ENCODE results near the gene DDX52. TPM values are rescaled to one million over a fixed set of nuclear protein-coding genes. Genes with fewer than 3 reads are reported as not detected.
A peak's percentile ranks its signal among the peaks of the same experiment; 100 is the strongest.
"Not testable (repeated sequence)": the region's sequence is repeated elsewhere in the genome, so short reads cannot be mapped to it uniquely, and the experiment has no call there.

Gene DDX52
- total RNA-seq, 4 donors from 2014 or later: 12.4 to 26.1 (median 14.5) TPM

- Histone ChIP-seq H3K27ac (no peak overlapping the region), H3K9me3 (no peaks in the 10 kb centered on the region), H3K4me1 (peaks cover 0 to 6% (median 0%) of the 10 kb centered on the region in 4 donors), H3K27me3 (no peaks in the 10 kb centered on the region), H3K4me3 (no peak overlapping the region), H3K36me3 (peaks cover 0 to 72% (median 0%) of the 10 kb centered on the region in 3 donors)
- WGBS, 2 donors: 88 to 92% methylated on average over 5 of the region's 5 CpGs
- no peak for DNase-seq (ENCODE audit: low spot score in 2 of 2)
- no peak for TF ChIP-seq EP300 (IDR thresholded peaks at IDR 0.05)
- TF ChIP-seq CTCF (IDR thresholded peaks at IDR 0.05): no peak
- no peak for TF ChIP-seq POLR2A (IDR thresholded peaks at IDR 0.05)
Measured at GRCh38 chr17:37614391-37614790, 28.9 kb downstream of the DDX52 start.

- TF ChIP-seq CTCF (IDR thresholded peaks at IDR 0.05) (no peak), EP300 (IDR thresholded peaks at IDR 0.05) (no peak), POLR2A (IDR thresholded peaks at IDR 0.05) (no peak)
- Histone ChIP-seq H3K27me3 (no peaks in the 10 kb centered on the region), H3K27ac (no peak overlapping the region), H3K4me1 (peaks cover 0 to 26% (median 14%) of the 10 kb centered on the region in 4 donors), H3K9me3 (no peaks in the 10 kb centered on the region), H3K4me3 (no peak overlapping the region), H3K36me3 (peaks cover 0 to 38% (median 0%) of the 10 kb centered on the region in 3 donors)
- WGBS, 2 donors: 81 to 96% methylated on average over 1 of the region's 1 CpG
- DNase-seq (ENCODE audit: low spot score in 2 of 2): no peak
Measured at GRCh38 chr17:37610971-37611370, 32.3 kb downstream of the DDX52 start.

GRCh38 chr17:37610041-37610420 lies 33.2 kb downstream of the DDX52 start:
- H3K36me3 ChIP-seq: peaks cover 0 to 29% (median 0%) of the 10 kb centered on the region in 3 donors
- WGBS, 2 donors: 93 to 95% methylated on average over 5 of the region's 5 CpGs
- H3K9me3 ChIP-seq; H3K27me3 ChIP-seq; DNase-seq (ENCODE audit: low spot score in 2 of 2): not testable (repeated sequence)
- H3K4me3 ChIP-seq: peak overlapping the region; percentile 78 to 98 (median 93)
- H3K4me1 ChIP-seq: peaks cover 0 to 26% (median 16%) of the 10 kb centered on the region in 4 donors
- H3K27ac ChIP-seq: peak overlapping the region in 3 of 4 donors; percentile 93 to 97 (median 93)

- DNase-seq (ENCODE audit: low spot score in 2 of 2): peak; percentile 85 to 86
- Histone ChIP-seq H3K27ac (peak within 1 kb of the TSS; percentile 87 to 97 (median 93)), H3K4me3 (peak within 1 kb of the TSS; percentile 78 to 98 (median 93)), H3K9me3 (no peaks in the 10 kb centered on the region), H3K36me3 (peaks cover 0 to 23% (median 0%) of the 10 kb centered on the region in 3 donors), H3K27me3 (no peaks in the 10 kb centered on the region), H3K4me1 (peaks cover 0 to 26% (median 16%) of the 10 kb centered on the region in 4 donors)
- WGBS, 2 donors: 4 to 5% methylated on average over 20 to 32 of the region's 60 CpGs
- TF ChIP-seq CTCF (IDR thresholded peaks at IDR 0.05) (peak in 4 of 5 experiments; percentile 32 to 65 (median 54)), POLR2A (IDR thresholded peaks at IDR 0.05) (peak; percentile 5 to 85), EP300 (IDR thresholded peaks at IDR 0.05) (peak; percentile 38 to 88)
Measured at GRCh38 chr17:37609170-37610040, 33.8 kb downstream of the DDX52 start, which contains the start of gene SYNRG. Gene SYNRG, minus strand, starts transcription at chr17:37609418. Its CDS starts 63 bp downstream, at chr17:37609355.

GRCh38 chr17:37608351-37609169 lies 34.7 kb downstream of the DDX52 start:
- TF ChIP-seq CTCF (IDR thresholded peaks at IDR 0.05) (no peak), EP300 (IDR thresholded peaks at IDR 0.05) (no peak), POLR2A (IDR thresholded peaks at IDR 0.05) (no peak)
- peak overlapping the region; percentile 87 to 97 (median 93) for H3K27ac ChIP-seq
- 0 to 2% methylated on average over 25 of the region's 26 CpGs for WGBS, 2 donors
- no peaks in the 10 kb centered on the region for H3K27me3 ChIP-seq
- H3K4me3 ChIP-seq: peak overlapping the region; percentile 78 to 98 (median 93)
- no peaks in the 10 kb centered on the region for H3K9me3 ChIP-seq
- peaks cover 0 to 22% (median 0%) of the 10 kb centered on the region in 3 donors for H3K36me3 ChIP-seq
- DNase-seq (ENCODE audit: low spot score in 2 of 2): peak in 1 of 2 donors; percentile 26
- H3K4me1 ChIP-seq: peaks cover 0 to 26% (median 16%) of the 10 kb centered on the region in 4 donors

All from tibial nerve (tissue), 4 donors.